ENCODE measurements around the gene WDR5B. TPM values are rescaled to one million over a fixed set of nuclear protein-coding genes. Genes with fewer than 3 reads are reported as not detected.
"Not testable (repeated sequence)": the region's sequence is repeated elsewhere in the genome, so short reads cannot be mapped to it uniquely, and the experiment has no call there.

Gene WDR5B
- total RNA-seq (2014; rRNA removed; shearing (Covaris generic)) = 7.7 and 7.8 TPM in 2 replicates
- polyA plus RNA-seq (2015; cell fraction: cytosol; rRNA removed) = 4.9 and 5.2 TPM in 2 replicates
- polyA plus RNA-seq (2015; cell fraction: nucleus; rRNA removed) = 28.0 and 34.3 TPM in 2 replicates

DNA sequence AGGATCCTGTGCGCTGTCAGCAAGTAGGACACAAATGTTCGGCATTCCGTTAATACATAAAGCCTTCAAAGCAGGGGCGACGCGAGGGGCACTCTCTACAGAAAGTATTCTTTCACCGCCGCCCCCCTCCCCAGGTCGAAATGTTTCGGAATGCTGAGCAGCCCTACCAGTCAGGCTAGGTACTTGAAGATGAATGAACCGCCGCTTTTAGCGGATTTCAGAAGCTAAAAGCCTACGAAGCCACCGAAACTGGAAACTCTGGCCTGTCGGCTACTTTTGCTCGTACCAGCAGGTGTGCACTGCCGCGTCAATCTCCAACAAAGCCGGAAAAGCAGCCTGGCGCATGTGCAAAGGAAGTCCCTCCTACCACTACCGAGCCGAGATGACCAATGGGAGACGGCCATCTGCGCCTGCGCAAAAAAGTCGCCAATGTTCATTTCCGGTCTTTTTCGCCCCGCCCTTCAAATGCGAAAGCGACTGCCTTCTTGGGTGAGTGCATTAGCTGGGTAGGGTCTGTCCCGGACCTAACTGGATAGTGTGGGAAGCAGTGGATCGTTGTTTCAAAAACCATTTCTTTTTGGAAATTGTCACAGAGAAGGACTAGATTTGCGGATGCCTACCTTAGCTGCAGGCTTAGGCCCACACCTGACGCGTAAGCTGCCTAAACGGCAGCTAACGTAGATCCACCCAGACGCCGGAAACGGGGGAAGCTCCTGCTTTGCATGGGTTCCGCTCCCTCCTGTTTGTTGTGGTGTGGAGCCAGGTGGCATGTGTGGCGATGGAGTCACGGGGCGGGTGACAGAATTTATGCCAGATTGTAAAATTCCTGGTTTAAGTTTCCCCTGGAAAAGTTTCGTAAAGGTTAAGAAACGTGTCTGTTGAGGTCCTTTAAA lies at the start of gene WDR5B:
TSS of gene WDR5B (minus strand) at position 301 of the 893 bp plus-strand sequence. CDS start 534 bp downstream, outside the sequence.
- peak; percentile 98 for DNase-seq (ENCODE audit: low read depth, low spot score)
- in situ Hi-C loops (cut with HindIII; ENCODE audit: low pct_unique_long_range_greater_than_20kb, low sequenced_read_pairs) = no loop called here

DNA sequence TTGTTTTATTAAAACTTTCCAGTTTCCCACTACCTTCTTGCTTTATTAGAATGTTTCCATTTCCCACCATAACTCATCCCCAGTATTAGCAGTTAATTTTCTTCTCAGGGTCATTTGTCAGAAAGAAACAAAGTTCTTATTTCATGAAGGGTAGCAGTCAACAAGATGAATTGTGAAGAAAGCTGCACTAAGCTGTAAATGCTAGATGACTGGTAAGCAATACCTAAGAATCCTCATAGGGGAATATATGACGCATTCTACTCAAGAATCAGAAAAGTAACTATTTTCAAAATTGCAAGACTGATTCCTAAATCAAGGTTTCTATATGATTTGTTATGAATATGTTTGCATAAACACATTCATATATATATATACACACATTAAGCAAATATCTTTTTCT lies 48.8 kb upstream of the WDR5B start:
- in situ Hi-C loops (cut with HindIII; ENCODE audit: low pct_unique_long_range_greater_than_20kb, low sequenced_read_pairs) = no loop called here
- no peak for DNase-seq (ENCODE audit: low read depth, low spot score)

DNA sequence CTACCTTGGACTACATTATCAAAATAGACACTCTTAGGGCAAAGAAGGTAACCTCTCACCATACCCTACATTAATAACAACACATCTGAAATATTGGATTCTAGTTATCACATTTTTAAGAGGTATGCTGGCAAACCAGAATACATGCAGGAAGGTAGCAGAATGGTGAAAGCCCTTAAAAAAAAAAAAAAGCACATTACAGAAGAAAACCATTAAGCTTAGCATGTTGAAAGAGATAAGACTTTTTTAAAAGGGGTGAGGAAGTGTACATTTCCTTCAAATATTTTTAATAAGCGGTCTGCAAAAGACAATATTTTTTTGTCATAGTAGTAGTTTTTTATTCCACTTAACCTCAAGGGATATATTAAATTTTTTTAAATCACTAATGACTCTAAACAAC lies 46.5 kb upstream of the WDR5B start:
- DNase-seq (ENCODE audit: low read depth, low spot score) = no peak
- in situ Hi-C loops (cut with HindIII; ENCODE audit: low pct_unique_long_range_greater_than_20kb, low sequenced_read_pairs) = no loop called here

DNA sequence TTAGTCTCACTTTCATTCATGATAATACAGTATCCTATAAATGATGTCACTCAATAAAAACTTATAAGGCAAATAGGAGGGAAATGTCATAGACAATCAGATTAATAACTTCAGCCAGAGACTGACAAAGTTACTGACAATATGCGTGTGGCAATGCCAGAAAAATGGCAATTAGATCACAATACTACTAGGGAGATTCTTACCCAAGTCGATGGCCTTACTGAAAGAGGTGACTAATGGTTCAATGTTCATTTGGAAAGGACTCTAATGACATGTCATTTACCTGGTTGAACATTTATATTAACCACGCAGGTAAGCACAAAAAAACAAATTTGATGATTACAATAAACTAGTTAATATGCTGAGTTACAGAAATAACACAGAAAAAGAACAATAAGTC lies 45.9 kb upstream of the WDR5B start:
- in situ Hi-C loops (cut with HindIII; ENCODE audit: low pct_unique_long_range_greater_than_20kb, low sequenced_read_pairs) = no loop called here
- no peak for DNase-seq (ENCODE audit: low read depth, low spot score)

DNA sequence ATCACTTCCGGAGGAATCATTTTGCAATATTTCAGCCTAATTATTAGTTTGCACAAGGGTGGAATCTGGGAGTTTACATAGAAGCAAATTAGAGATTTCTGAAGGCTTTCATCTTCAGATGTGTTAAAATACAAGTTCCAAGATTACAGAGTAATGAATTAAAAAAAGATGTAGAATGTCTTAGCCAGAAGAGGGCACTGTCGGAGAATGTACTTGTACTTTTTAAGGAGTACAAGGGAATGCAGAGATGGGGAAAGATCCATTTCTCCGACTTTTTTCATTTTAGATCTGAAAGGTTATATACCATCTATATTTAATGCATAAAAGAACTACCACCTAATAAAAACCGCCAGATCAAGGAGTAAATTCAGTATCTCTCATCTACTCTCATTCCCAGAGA lies 43.1 kb upstream of the WDR5B start:
- in situ Hi-C loops (cut with HindIII; ENCODE audit: low pct_unique_long_range_greater_than_20kb, low sequenced_read_pairs) = no loop called here
- DNase-seq (ENCODE audit: low read depth, low spot score) = peak; percentile 64

DNA sequence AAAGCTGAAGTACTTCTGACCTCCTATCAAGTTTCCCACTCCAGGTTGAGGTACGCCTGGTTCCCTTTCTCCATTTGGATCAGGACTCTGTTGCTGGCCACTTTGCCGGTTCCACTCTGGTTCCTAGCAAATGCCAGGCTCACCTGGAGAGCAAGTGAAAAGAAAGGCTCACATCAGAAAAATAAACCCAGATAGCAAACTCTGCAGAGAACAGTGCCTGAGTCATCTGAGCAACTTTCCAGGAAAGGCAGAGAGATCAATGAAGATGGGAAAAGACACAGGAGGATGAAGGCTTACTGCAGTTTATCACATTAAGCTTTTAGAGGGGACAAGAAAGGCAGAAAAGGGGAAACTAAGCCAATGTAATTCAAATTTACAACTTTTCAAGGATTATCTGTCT lies 41.8 kb upstream of the WDR5B start:
- in situ Hi-C loops (cut with HindIII; ENCODE audit: low pct_unique_long_range_greater_than_20kb, low sequenced_read_pairs) = no loop called here
- no peak for DNase-seq (ENCODE audit: low read depth, low spot score)

DNA sequence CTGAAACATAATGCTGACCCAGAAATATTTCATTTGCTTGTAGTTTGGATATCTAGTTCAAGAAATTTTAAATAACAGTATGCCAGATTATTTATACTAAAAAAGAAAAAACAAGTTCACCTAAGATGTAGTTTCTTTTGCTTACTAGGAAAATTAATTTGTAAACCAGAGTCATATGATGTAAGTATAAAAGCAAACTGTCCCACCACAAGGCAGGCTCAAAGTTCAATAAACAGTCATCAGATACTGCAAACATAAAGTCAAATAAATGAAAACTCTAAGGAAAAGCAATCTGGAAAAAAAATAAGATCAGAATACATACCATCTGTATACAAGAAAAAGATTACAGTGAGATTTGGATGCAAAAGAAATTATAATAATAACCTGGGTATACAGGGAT lies 40.2 kb upstream of the WDR5B start:
- in situ Hi-C loops (cut with HindIII; ENCODE audit: low pct_unique_long_range_greater_than_20kb, low sequenced_read_pairs) = no loop called here
- DNase-seq (ENCODE audit: low read depth, low spot score) = no peak

DNA sequence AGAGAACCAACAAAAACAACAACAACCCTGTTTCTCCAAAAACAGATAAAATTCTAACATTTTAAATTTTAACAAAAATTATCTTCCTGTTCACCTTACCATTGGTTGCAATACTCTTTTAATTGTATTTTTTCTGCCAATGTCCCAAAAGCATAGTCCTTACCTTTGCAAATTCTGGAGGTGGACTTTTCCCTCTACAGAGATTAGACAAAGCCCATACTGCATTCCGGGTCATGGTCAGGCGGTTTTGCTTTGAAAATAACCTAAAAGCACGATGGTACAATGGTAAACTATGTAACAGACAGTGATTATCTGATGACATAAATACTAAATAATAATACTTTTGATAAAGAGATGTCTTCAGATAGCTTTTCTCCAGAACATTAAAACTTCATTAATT lies 35.5 kb upstream of the WDR5B start:
- in situ Hi-C loops (cut with HindIII; ENCODE audit: low pct_unique_long_range_greater_than_20kb, low sequenced_read_pairs) = no loop called here
- DNase-seq (ENCODE audit: low read depth, low spot score) = no peak

DNA sequence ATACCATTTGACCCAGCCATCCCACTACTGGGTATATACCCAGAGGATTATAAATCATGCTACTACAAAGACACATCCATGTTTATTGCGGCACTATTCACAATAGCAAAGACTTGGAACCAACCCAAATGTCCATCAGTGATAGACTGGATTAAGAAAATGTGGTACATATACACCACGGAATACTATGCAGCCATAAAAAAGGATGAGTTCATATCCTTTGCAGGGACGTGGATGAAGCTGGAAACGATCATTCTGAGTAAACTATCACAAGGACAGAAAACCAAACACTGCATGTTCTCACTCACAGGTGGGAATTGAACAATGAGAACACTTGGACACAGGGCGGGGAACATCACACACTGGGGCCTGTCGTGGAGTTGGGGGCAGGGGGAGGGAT lies 32.4 kb upstream of the WDR5B start:
- in situ Hi-C loops (cut with HindIII; ENCODE audit: low pct_unique_long_range_greater_than_20kb, low sequenced_read_pairs) = not testable (repeated sequence)

DNA sequence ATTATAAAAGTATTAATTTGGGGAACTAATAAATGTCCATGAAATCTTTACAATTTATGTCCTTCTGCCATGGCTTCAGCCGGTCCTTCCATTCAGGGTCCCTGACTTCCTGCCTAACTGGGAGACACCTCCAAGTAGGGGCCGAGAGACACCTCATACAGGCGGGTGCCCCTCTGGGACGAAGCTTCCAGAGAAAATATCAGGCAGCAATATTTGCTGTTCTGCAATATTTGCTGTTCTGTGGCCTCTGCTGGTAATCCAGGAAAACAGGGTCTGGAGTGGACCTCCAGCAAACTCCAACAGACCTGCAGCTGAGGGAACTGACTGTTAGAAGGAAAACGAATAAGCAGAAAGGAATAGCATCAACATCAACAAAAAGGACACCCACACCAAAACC lies 28.6 kb upstream of the WDR5B start:
- in situ Hi-C loops (cut with HindIII; ENCODE audit: low pct_unique_long_range_greater_than_20kb, low sequenced_read_pairs); DNase-seq (ENCODE audit: low read depth, low spot score): not testable (repeated sequence)

More for the DNA sequence above, 32.4 kb upstream of the WDR5B start:
- not testable (repeated sequence) for DNase-seq (ENCODE audit: low read depth, low spot score)

DNA sequence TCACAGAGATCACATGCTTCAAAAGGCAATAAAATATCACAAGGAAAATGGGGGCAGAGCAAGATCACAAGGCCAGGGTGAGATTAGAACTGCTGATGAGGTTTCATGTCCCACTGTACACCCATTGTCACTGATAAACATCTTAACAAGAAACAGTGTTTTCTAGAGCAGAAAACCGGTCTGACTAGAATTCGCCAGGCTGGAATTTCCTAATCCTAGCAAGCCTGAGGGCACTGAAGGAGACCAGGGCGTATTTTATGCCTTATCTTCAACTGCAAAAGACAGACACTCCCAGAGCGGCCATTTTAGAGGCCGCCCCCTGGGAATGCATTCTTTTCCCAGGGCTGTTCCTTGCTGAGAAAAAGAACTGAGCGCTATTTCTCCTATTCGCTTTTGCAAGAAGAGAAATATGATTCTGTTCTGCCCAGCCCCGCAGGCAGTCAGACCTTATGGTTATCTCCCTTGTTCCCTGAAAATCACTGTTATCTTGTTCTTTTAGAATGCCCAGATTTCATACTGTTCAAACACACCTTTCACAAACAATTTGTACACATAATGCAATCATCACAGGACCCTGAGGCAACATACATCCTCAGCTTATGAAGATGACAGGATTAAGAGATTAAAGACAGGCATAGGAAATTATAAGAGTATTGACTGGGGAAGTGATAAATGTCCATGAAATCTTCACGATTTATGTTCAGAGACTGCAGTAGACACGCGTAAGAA lies 28.1 kb upstream of the WDR5B start:
- DNase-seq (ENCODE audit: low read depth, low spot score); in situ Hi-C loops (cut with HindIII; ENCODE audit: low pct_unique_long_range_greater_than_20kb, low sequenced_read_pairs): not testable (repeated sequence)

DNA sequence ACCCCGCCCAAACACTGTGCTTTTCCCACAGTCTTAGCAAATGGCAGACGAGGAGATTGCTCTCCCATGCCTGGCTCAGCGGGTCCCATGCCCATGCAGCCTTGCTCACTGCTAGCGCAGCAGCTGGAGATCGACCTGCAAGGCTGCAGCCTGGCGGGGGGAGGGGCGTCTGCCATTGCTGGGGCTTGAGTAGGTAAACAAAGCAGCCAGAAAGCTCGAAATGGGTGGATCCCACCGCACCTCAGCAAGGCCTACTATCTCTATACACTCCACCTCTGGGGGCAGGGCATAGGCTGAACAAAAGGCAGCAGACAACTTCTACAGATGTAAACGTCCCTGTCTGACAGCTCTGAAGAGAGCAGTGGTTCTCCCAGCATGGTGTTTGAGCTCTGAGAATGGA lies 27.2 kb upstream of the WDR5B start:
- no peak for DNase-seq (ENCODE audit: low read depth, low spot score)

DNA sequence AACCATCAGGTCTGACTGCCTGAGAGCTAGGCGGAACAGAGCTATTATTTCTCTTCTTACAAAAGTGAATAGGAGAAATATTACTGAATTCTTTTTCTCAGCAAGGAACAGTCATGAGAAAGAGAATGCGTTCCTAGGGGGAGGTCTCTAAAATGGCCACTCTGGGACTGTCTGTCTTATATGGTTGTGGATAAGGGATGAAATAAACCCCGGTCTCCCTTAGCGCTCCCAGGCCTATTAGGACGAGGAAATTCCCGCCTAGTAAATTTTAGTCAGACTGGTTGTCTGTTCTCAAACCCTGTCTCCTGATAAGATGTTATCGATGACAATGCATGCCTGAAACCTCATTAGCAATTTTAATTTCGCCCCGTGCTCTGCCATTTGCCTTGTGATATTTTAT lies 20.1 kb upstream of the WDR5B start:
- in situ Hi-C loops (cut with HindIII; ENCODE audit: low pct_unique_long_range_greater_than_20kb, low sequenced_read_pairs) = no loop called here
- no peak for DNase-seq (ENCODE audit: low read depth, low spot score)

More for the DNA sequence above, 27.2 kb upstream of the WDR5B start:
- in situ Hi-C loops (cut with HindIII; ENCODE audit: low pct_unique_long_range_greater_than_20kb, low sequenced_read_pairs) = no loop called here

DNA sequence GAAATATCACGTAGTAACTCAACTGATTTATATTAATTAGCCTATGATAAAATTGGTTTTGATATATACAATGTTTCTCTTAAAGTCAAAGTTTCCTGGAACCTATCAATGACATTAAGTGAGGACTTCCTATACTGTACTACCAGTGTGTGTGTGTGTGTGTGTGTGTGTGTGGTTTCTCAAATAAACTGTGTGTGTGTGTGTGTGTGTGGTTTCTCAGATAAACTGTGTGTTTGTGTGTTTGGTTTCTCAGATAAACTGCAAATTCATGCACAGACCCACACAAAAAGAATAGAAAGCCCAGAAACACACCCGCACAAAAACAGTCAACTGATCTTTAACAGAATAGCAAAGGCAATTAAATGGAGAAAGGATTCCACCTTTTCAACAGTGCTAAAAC lies 14.5 kb upstream of the WDR5B start:
- in situ Hi-C loops (cut with HindIII; ENCODE audit: low pct_unique_long_range_greater_than_20kb, low sequenced_read_pairs) = no loop called here
- DNase-seq (ENCODE audit: low read depth, low spot score) = no peak

DNA sequence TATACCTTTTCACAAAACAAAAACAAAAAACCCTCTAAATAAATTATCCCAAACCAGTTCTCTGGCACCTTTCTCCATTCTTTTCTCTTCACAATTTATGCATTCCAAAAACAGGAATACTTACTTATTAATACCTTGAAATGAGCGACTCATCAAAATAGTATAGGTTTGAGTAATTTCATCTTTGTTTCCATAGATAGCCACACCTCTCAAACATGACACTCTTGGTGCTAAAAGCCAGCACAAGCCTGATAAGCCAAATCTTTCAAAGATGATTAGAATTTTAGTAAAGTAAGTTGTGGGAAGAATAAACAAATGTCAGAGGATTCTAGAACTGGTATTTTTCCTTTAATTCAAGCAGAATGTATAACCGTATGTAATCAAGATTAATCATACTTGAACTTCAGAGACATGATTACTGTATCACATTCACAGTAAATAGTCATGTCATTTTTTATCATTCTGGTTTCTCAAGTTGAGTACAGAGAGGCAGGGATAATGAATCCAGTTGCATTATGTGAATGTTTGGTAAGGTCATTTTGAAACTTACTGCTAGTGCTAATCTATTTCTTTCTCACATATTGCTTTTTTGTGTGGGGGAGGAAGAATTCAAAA lies 12.1 kb upstream of the WDR5B start:
- in situ Hi-C loops (cut with HindIII; ENCODE audit: low pct_unique_long_range_greater_than_20kb, low sequenced_read_pairs) = no loop called here
- no peak for DNase-seq (ENCODE audit: low read depth, low spot score)

DNA sequence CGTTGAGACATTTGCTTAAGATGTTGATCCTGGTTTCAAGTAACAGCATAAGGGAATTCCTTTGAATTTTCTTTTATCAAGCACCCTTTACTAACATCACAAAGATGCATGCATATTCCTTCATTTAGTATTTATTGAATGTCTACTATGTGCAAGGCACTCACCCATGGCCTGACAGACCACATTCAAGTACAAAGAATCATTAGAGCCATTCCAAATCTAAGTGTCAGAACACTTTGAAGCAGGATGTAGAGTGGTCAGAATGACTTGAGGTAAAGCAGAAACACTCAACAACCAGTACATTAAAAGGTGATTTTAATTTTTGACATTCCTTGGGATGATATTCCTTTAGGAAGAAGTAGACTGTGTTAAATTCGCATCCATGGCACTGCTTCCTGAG lies 6.0 kb upstream of the WDR5B start:
- DNase-seq (ENCODE audit: low read depth, low spot score) = no peak
- in situ Hi-C loops (cut with HindIII; ENCODE audit: low pct_unique_long_range_greater_than_20kb, low sequenced_read_pairs) = no loop called here

DNA sequence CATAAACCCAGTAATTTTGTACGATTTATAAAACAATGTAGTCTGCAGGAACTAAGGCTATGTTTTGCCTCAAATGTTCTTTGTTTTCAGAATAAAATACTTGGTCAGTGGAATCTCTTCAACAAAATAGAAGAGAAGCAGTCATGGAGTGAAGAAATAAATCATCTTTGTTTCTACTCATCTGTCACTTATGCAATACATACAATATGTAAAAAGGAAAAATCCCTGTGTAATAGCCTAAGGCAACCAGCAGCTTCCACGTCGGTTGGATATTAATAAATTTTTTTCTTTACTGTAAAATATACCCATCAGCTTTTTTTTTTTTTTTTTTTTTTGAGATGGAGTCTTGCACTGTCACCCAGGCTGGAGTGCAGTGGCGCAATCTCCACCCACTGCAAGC lies 5.2 kb upstream of the WDR5B start:
- in situ Hi-C loops (cut with HindIII; ENCODE audit: low pct_unique_long_range_greater_than_20kb, low sequenced_read_pairs) = no loop called here
- no peak for DNase-seq (ENCODE audit: low read depth, low spot score)

DNA sequence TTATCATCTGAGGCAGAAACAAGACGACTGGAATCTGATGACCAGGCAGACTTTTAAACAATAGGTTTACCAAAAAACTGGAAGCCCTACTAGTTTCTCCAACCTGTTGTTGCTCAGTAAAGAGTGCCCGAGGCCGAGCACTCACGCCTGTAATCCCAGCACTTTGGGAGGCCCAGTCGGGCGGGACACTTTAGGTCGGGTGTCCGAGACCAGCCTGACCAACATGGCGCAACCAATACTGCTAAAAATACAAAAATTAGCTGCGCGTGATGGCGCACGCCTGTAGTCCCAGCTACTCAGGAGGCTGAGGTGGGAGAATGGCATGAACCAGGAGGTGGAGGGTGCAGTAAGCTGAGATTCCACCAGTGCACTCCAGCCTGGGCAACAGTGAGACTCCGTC lies 1.1 kb upstream of the WDR5B start:
- in situ Hi-C loops (cut with HindIII; ENCODE audit: low pct_unique_long_range_greater_than_20kb, low sequenced_read_pairs) = no loop called here
- peak; percentile 41 for DNase-seq (ENCODE audit: low read depth, low spot score)

Measured in SK-MEL-5 (cell line).